GM12892 (cell line): ENCODE results near the gene ZRANB2.

Experiments used
- POLR2A ChIP-seq: IDR thresholded peaks from 2 replicates; pipeline ENCODE4 v1.6.1; 2011; ENCODE audit warnings: low read depth, low read length, control low read depth
- POLR2AphosphoS5 ChIP-seq: IDR thresholded peaks from 2 replicates; pipeline ENCODE4 v1.6.1; 2011; ENCODE audit warnings: low read depth, low read length, control low read depth

DNA sequence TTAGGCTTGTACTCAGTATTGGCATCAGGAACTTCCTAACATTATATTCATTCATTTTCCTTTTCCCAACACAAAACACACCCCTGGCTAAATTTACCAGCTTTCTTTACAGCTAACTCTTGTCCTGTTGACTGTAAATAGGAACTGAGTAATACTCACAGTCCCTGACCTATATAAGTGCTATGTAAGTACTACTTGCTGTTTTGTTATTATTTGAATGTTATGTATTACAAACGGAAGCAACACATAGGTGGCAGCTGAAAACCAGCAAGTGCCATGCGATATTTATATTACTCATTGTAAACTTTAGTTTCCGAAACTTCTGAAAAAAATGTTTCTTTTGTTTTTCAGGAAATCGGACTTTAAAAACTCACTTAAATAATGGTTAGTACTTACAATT, 54.7 kb downstream of the ZRANB2 start:
- TF ChIP-seq POLR2A, result no peak
- no peak for TF ChIP-seq POLR2AphosphoS5
